ENCODE data around the gene LHFPL2. TPM values are rescaled to one million over a fixed set of nuclear protein-coding genes. Genes with fewer than 3 reads are reported as not detected.

Gene LHFPL2
- total RNA-seq, 4 donors from 2014 or later = 14.7 to 127 (median 28.0) TPM

GRCh38 chr5:78591972-78592700 lies 56.4 kb downstream of the LHFPL2 start:
- Histone ChIP-seq H3K4me3 (no peak overlapping the region), H3K27me3 (no peaks in the 10 kb centered on the region), H3K9me3 (no peaks in the 10 kb centered on the region), H3K36me3 (no peaks in the 10 kb centered on the region), H3K4me1 (peaks cover 7 to 14% of the 10 kb centered on the region in 2 donors), H3K27ac (peak overlapping the region; percentile 12 to 48)
- no peak for TF ChIP-seq CTCF (IDR thresholded peaks at IDR 0.05)
- TF ChIP-seq POLR2A (IDR thresholded peaks at IDR 0.05) = no peak
- no peak for DNase-seq
- intact Hi-C loops (cut with DNase I; ENCODE audit: low total_unique reads) = no loop called here

- no peak for DNase-seq
- H3K4me3 ChIP-seq = no peak overlapping the region
- H3K27ac ChIP-seq = peak overlapping the region; percentile 12 to 48
- peaks cover 7 to 14% of the 10 kb centered on the region in 2 donors for H3K4me1 ChIP-seq
- H3K27me3 ChIP-seq = no peaks in the 10 kb centered on the region
- no peaks in the 10 kb centered on the region for H3K36me3 ChIP-seq
- H3K9me3 ChIP-seq = no peaks in the 10 kb centered on the region
- TF ChIP-seq POLR2A (IDR thresholded peaks at IDR 0.05) = no peak
- TF ChIP-seq CTCF (IDR thresholded peaks at IDR 0.05) = no peak
- intact Hi-C loops (cut with DNase I; ENCODE audit: low total_unique reads) = no loop called here
Observed at GRCh38 chr5:78591138-78591612, 57.4 kb downstream of the LHFPL2 start.

GRCh38 chr5:78589923-78590322 lies 58.6 kb downstream of the LHFPL2 start:
- Histone ChIP-seq H3K36me3 (no peaks in the 10 kb centered on the region), H3K27me3 (no peaks in the 10 kb centered on the region), H3K4me3 (no peak overlapping the region), H3K4me1 (peaks cover 7 to 13% of the 10 kb centered on the region in 2 donors), H3K27ac (no peak overlapping the region), H3K9me3 (no peaks in the 10 kb centered on the region)
- no peak for DNase-seq
- TF ChIP-seq POLR2A (IDR thresholded peaks at IDR 0.05) = no peak
- TF ChIP-seq CTCF (IDR thresholded peaks at IDR 0.05) = no peak
- intact Hi-C loops (cut with DNase I; ENCODE audit: low total_unique reads) = no loop called here

- no peak overlapping the region for H3K27ac ChIP-seq
- intact Hi-C loops (cut with DNase I; ENCODE audit: low total_unique reads) = no loop called here
- no peaks in the 10 kb centered on the region for H3K36me3 ChIP-seq
- H3K9me3 ChIP-seq = no peaks in the 10 kb centered on the region
- no peak for TF ChIP-seq CTCF (IDR thresholded peaks at IDR 0.05)
- no peak for TF ChIP-seq POLR2A (IDR thresholded peaks at IDR 0.05)
- no peak for DNase-seq
- H3K27me3 ChIP-seq = no peaks in the 10 kb centered on the region
- no peak overlapping the region for H3K4me3 ChIP-seq
- H3K4me1 ChIP-seq = no peaks in the 10 kb centered on the region
Observed at GRCh38 chr5:78588507-78588906, 60.1 kb downstream of the LHFPL2 start.

GRCh38 chr5:78587775-78588291 lies 60.7 kb downstream of the LHFPL2 start:
- H3K4me1 ChIP-seq = no peaks in the 10 kb centered on the region
- peak overlapping the region in 1 of 2 donors; percentile 34 for H3K27ac ChIP-seq
- H3K36me3 ChIP-seq = no peaks in the 10 kb centered on the region
- no peaks in the 10 kb centered on the region for H3K9me3 ChIP-seq
- no peak for DNase-seq
- H3K27me3 ChIP-seq = no peaks in the 10 kb centered on the region
- H3K4me3 ChIP-seq = no peak overlapping the region
- TF ChIP-seq CTCF (IDR thresholded peaks at IDR 0.05) (no peak), POLR2A (IDR thresholded peaks at IDR 0.05) (no peak)
- intact Hi-C loops (cut with DNase I; ENCODE audit: low total_unique reads) = no loop called here

Measured in uterus (tissue), 4 donors.